SU-DHL-6 (cell line): ENCODE measurements around the gene TSGA10.

Experiments used
- H2AFZ ChIP-seq: fragments of 200-600 bp; sonication (generic); 2 replicates; pipeline ENCODE4 v1.6.1; 2014; ENCODE audit warnings: low read depth, mild to moderate bottlenecking, moderate library complexity, mixed read lengths, antibody characterized with exemption, low read length; ENCODE audit not compliant: severe bottlenecking
- H3F3A ChIP-seq: fragments of 200-600 bp; shearing (Covaris generic); 2 replicates; pipeline ENCODE4 v1.6.0; 2016; ENCODE audit warnings: antibody characterized with exemption, mild to moderate bottlenecking; ENCODE audit not compliant: insufficient read depth
- H3K27ac ChIP-seq: fragments of 200-600 bp; sonication (generic); 2 replicates; pipeline ENCODE4 v1.5.1; 2016; ENCODE audit warnings: low read depth, mild to moderate bottlenecking, low read length, moderate library complexity, mixed read lengths
- H3K27me3 ChIP-seq: fragments of 200-600 bp; sonication (generic), shearing (Covaris generic); 2 replicates; pipeline ENCODE4 v1.6.0; 2014; ENCODE audit warnings: mild to moderate bottlenecking, low read length
- H3K36me3 ChIP-seq: fragments of 200-600 bp; sonication (generic); 2 replicates; pipeline ENCODE4 v1.6.1; 2014; ENCODE audit warnings: mild to moderate bottlenecking, low read length, mixed read lengths
- H3K4me2 ChIP-seq: fragments of 300-600, 200-600 bp; shearing (Covaris generic), sonication (generic); 2 replicates; pipeline ENCODE4 v1.6.0; 2014; ENCODE audit warnings: low read length, low read depth, mild to moderate bottlenecking; ENCODE audit not compliant: poor library complexity, severe bottlenecking
- H3K4me3 ChIP-seq: fragments of 200-600 bp; sonication (generic); 2 replicates; pipeline ENCODE4 v1.5.1; 2014; ENCODE audit warnings: antibody characterized with exemption, low read length, mild to moderate bottlenecking, mixed read lengths; ENCODE audit not compliant: insufficient read depth, poor library complexity, severe bottlenecking
- H3K79me2 ChIP-seq: fragments of 200-600 bp; sonication (generic); 2 replicates; pipeline ENCODE4 v1.6.1; 2014; ENCODE audit warnings: mild to moderate bottlenecking, low read length, moderate library complexity; ENCODE audit not compliant: insufficient read depth
- H3K9ac ChIP-seq: fragments of 200-600 bp; sonication (generic); 2 replicates; pipeline ENCODE4 v1.7.0; 2014; ENCODE audit warnings: mild to moderate bottlenecking, low read length
- H3K9me2 ChIP-seq: fragments of 200-600 bp; sonication (generic); replicated peaks from 2 replicates; pipeline ENCODE4 v1.6.1; 2014; ENCODE audit warnings: low read length; ENCODE audit not compliant: insufficient read depth
- H3K9me3 ChIP-seq: fragments of 200-600 bp; sonication (generic); 2 replicates; pipeline ENCODE4 v1.6.1; 2014; ENCODE audit warnings: low read length, mixed read lengths; ENCODE audit not compliant: insufficient read depth
- H4K20me1 ChIP-seq: fragments of 200-600 bp; sonication (generic); 2 replicates; pipeline ENCODE4 v1.6.1; 2014; ENCODE audit warnings: low read depth, mild to moderate bottlenecking, antibody characterized with exemption, low read length, moderate library complexity, mixed read lengths
- CTCF ChIP-seq: fragments of 200-600 bp; sonication (generic); IDR thresholded peaks from one replicate; pipeline ENCODE4 v1.5.1; 2017; ENCODE audit warnings: antibody characterized with exemption, mild to moderate bottlenecking, low read length, moderate library complexity; ENCODE audit not compliant: insufficient read depth, poor library complexity, severe bottlenecking
- EZH2phosphoT487 ChIP-seq: fragments of 200-600 bp; sonication (generic), shearing (Covaris generic); conservative IDR thresholded peaks from 2 replicates; pipeline ENCODE4 v1.6.1; 2018; ENCODE audit warnings: mild to moderate bottlenecking, antibody characterized with exemption, low read length, moderate library complexity, mixed read lengths

TSGA10 gene

GRCh38 chr2:98959810-98960507, 194.8 kb downstream of the TSGA10 start:
- H3K79me2 ChIP-seq, result no peaks in the 10 kb centered on the region
- no peaks in the 10 kb centered on the region for H4K20me1 ChIP-seq
- H3K36me3 ChIP-seq, result no peaks in the 10 kb centered on the region
- no peak overlapping the region for H3K27ac ChIP-seq
- no peak overlapping the region for H3K4me2 ChIP-seq
- no peak for TF ChIP-seq EZH2phosphoT487
- H2AFZ ChIP-seq, result no peak overlapping the region
- no peak overlapping the region for H3K4me3 ChIP-seq
- H3K9ac ChIP-seq, result no peak overlapping the region
- no peaks in the 10 kb centered on the region for H3K27me3 ChIP-seq
- H3K9me2 ChIP-seq, result no peaks in the 10 kb centered on the region
- no peaks in the 10 kb centered on the region for H3F3A ChIP-seq
- H3K9me3 ChIP-seq, result no peaks in the 10 kb centered on the region

- H3K4me2 ChIP-seq, result no peak overlapping the region
- H3K4me3 ChIP-seq, result no peak overlapping the region
Measured at GRCh38 chr2:98952966-98953365, 201.8 kb downstream of the TSGA10 start.

GRCh38 chr2:98948956-98949739, 205.6 kb downstream of the TSGA10 start:
- Histone ChIP-seq H3K9me2 (no peaks in the 10 kb centered on the region), H3K9ac (no peak overlapping the region), H3K4me2 (no peak overlapping the region), H3K27ac (no peak overlapping the region), H3K4me3 (no peak overlapping the region), H3K79me2 (no peaks in the 10 kb centered on the region), H3K36me3 (no peaks in the 10 kb centered on the region), H3K9me3 (no peaks in the 10 kb centered on the region), H3K27me3 (no peaks in the 10 kb centered on the region), H3F3A (no peaks in the 10 kb centered on the region), H2AFZ (no peak overlapping the region), H4K20me1 (no peaks in the 10 kb centered on the region)
- TF ChIP-seq EZH2phosphoT487 (no peak), CTCF (no peak)

More at GRCh38 chr2:98952966-98953365, 201.8 kb downstream of the TSGA10 start:
- no peak overlapping the region for H3K27ac ChIP-seq
- no peaks in the 10 kb centered on the region for H3K9me2 ChIP-seq
- H3K9ac ChIP-seq, result no peak overlapping the region
- no peaks in the 10 kb centered on the region for H3K27me3 ChIP-seq
- H3K36me3 ChIP-seq, result no peaks in the 10 kb centered on the region
- TF ChIP-seq EZH2phosphoT487 (no peak), CTCF (no peak)
- no peaks in the 10 kb centered on the region for H3K9me3 ChIP-seq
- no peaks in the 10 kb centered on the region for H3F3A ChIP-seq
- H2AFZ ChIP-seq, result no peak overlapping the region
- no peaks in the 10 kb centered on the region for H4K20me1 ChIP-seq
- H3K79me2 ChIP-seq, result no peaks in the 10 kb centered on the region

- no peaks in the 10 kb centered on the region for H4K20me1 ChIP-seq
- no peaks in the 10 kb centered on the region for H3K79me2 ChIP-seq
- no peak overlapping the region for H3K4me2 ChIP-seq
- TF ChIP-seq CTCF (no peak), EZH2phosphoT487 (no peak)
- H3F3A ChIP-seq, result no peaks in the 10 kb centered on the region
- H3K36me3 ChIP-seq, result no peaks in the 10 kb centered on the region
- no peak overlapping the region for H3K27ac ChIP-seq
- no peak overlapping the region for H3K9ac ChIP-seq
- no peaks in the 10 kb centered on the region for H3K9me2 ChIP-seq
- H2AFZ ChIP-seq, result no peak overlapping the region
- H3K9me3 ChIP-seq, result no peaks in the 10 kb centered on the region
- H3K4me3 ChIP-seq, result no peak overlapping the region
- no peaks in the 10 kb centered on the region for H3K27me3 ChIP-seq
Measured at GRCh38 chr2:98947554-98947953, 207.2 kb downstream of the TSGA10 start.
